Liver (tissue), 9 donors: Measurements from ENCODE around the gene YTHDC1. TPM values are rescaled to one million over a fixed set of nuclear protein-coding genes. Genes with fewer than 3 reads are reported as not detected.

Source experiments
- DNase-seq: peaks from one replicate; pipeline ENCODE4 v3.0.0-alpha.2; 2017; ENCODE audit warnings: low spot score
- H3K27ac ChIP-seq, 2 donors: one replicate each; pipeline ENCODE4 v1.7.0; 2013; ENCODE audit warnings: inconsistent platforms in 2 of 2, low read length in 2 of 2, control low read depth in 1 of 2, low read depth in 1 of 2, mild to moderate bottlenecking in 1 of 2
- H3K27me3 ChIP-seq, 4 donors: one replicate each; pipeline versions ENCODE4 v1.6.1 to v1.7.0; 2013; ENCODE audit warnings: low read length in 3 of 4, inconsistent platforms in 1 of 4, mild to moderate bottlenecking in 1 of 4, moderate library complexity in 1 of 4; ENCODE audit not compliant: control insufficient read depth in 4 of 4, insufficient read depth in 4 of 4
- H3K36me3 ChIP-seq, 4 donors: one replicate each; pipeline versions ENCODE4 v1.6.1 to v1.7.0; 2013; ENCODE audit warnings: low read length in 3 of 4, mild to moderate bottlenecking in 3 of 4, low read depth in 1 of 4, moderate library complexity in 1 of 4; ENCODE audit not compliant: control insufficient read depth in 4 of 4, insufficient read depth in 3 of 4
- H3K4me1 ChIP-seq, 4 donors: one replicate each; pipeline versions ENCODE4 v1.6.1 to v1.7.0; 2013; ENCODE audit warnings: low read length in 3 of 4, mild to moderate bottlenecking in 3 of 4, moderate library complexity in 1 of 4; ENCODE audit not compliant: control insufficient read depth in 4 of 4, insufficient read depth in 4 of 4
- H3K4me3 ChIP-seq, 3 donors: one replicate each; pipeline versions ENCODE4 v1.6.1 to v1.7.0; 2013; ENCODE audit warnings: low read length in 3 of 3, control low read depth in 1 of 3, low read depth in 1 of 3, mild to moderate bottlenecking in 1 of 3
- H3K9ac ChIP-seq, 2 donors: one replicate each; pipeline ENCODE4 v1.7.0; 2013; ENCODE audit warnings: low read length in 2 of 2, mild to moderate bottlenecking in 2 of 2, moderate library complexity in 2 of 2, control low read depth in 1 of 2, low read depth in 1 of 2
- H3K9me3 ChIP-seq, 4 donors: one replicate each; pipeline versions ENCODE4 v1.6.1 to v1.7.0; 2013; ENCODE audit warnings: low read length in 3 of 4; ENCODE audit not compliant: control insufficient read depth in 4 of 4
- CTCF ChIP-seq: fragments of 150-350 bp; IDR thresholded peaks from 2 replicates; pipeline ENCODE4 v1.5.1; 2017; ENCODE audit warnings: improper control_type of control experiment, low read depth, low read length; ENCODE audit not compliant: missing input control
- EGR1 ChIP-seq, 2 donors: IDR thresholded peaks; 2 replicates each; pipeline ENCODE4 v1.6.1; 2016 to 2018; ENCODE audit warnings: antibody characterized with exemption in 2 of 2, low read depth in 2 of 2
- FOXA2 ChIP-seq: IDR thresholded peaks from 2 replicates; pipeline ENCODE4 v1.6.1; 2016; ENCODE audit warnings: antibody characterized with exemption
- HNF4A ChIP-seq, 2 donors: conservative IDR thresholded peaks; 2 replicates each; pipeline ENCODE4 v1.6.1; 2016; ENCODE audit warnings: antibody characterized with exemption in 2 of 2, mild to moderate bottlenecking in 2 of 2
- JUND ChIP-seq, 2 donors: IDR thresholded peaks; 2 replicates each; pipeline ENCODE4 v1.6.1; 2016; ENCODE audit warnings: antibody characterized with exemption in 2 of 2
- MAX ChIP-seq: IDR thresholded peaks from 2 replicates; pipeline ENCODE4 v1.6.1; 2016; ENCODE audit warnings: antibody characterized with exemption
- NR2F2 ChIP-seq: IDR thresholded peaks from 2 replicates; pipeline ENCODE4 v1.6.1; 2016; ENCODE audit warnings: antibody characterized with exemption
- RAD21 ChIP-seq, 2 donors: IDR thresholded peaks; 2 replicates each; pipeline ENCODE4 v1.6.1; 2016; ENCODE audit warnings: antibody characterized with exemption in 2 of 2, mild to moderate bottlenecking in 2 of 2
- RXRA ChIP-seq, 2 donors: IDR thresholded peaks; 2 replicates each; pipeline ENCODE4 v1.6.1; 2017 to 2018; ENCODE audit warnings: antibody characterized with exemption in 2 of 2, mild to moderate bottlenecking in 1 of 2
- YY1 ChIP-seq: IDR thresholded peaks from 2 replicates; pipeline ENCODE4 v1.6.1; 2016; ENCODE audit warnings: antibody characterized with exemption, mild to moderate bottlenecking
- WGBS: extraction: QIAGEN DNeasy Blood & Tissue Kit; methylation state at CpG from one replicate; pipeline ENCODE4 v1.1.7; 2013; 5-methylcytosine and 5-hydroxymethylcytosine counted together
- polyA plus RNA-seq, 2 donors: library from polyadenylated mRNA; stranded (reverse) in 1 of 2; unstranded in 1 of 2; fragments of 200-250 nt in 1 of 2; fragments of >200 nt in 1 of 2; fragmentation: Nextera tagmentation in 1 of 2; extraction: Ambion mirVana in 1 of 2; gene quantifications; one replicate each; pipeline versions ENCODE4 v1.2.1 to v1.2.3, GENCODE V29; 2013 to 2015
- total RNA-seq, 2 donors: library from RNA; depleted of rRNA; stranded (reverse); fragments of >200 nt; gene quantifications; one replicate each; pipeline ENCODE4 v1.2.3, GENCODE V29; 2014
- TF ChIP-seq, protein P1 (sequence below): IDR thresholded peaks from 2 replicates; pipeline ENCODE4 v1.6.1; 2016; ENCODE audit warnings: antibody characterized with exemption
- TF ChIP-seq, protein P2 (sequence below): IDR thresholded peaks from 2 replicates; pipeline ENCODE4 v1.6.1; 2016; ENCODE audit warnings: antibody characterized with exemption
- donor health status: healthy.
- donor health status: healthy.
- donor health status: healthy.
- donor health status: healthy.
- donor health status: healthy.

The YTHDC1 gene
- total and polyA plus RNA-seq, 4 donors: 15.5 to 30.3 (median 22.9) TPM

DNA sequence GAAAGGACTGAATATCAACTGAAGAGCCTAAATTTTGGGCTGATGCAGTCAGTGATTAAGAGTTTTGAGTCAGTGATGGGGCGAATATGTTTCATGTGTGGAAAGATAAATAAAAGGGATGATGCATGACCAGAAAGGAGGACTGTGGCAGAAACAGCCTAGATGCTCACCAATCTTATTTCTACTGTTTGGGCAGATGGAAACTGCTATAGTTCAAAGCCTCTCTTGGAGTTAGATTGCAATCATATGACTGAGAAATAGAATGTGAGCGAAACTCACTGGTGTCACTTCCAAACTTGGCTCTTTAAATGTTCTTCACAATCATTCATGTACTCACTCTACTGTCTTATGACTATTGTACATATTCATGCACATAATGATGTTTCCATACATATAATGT lies 35.4 kb upstream of the YTHDC1 start (continued):
- TF ChIP-seq, protein P1, sequence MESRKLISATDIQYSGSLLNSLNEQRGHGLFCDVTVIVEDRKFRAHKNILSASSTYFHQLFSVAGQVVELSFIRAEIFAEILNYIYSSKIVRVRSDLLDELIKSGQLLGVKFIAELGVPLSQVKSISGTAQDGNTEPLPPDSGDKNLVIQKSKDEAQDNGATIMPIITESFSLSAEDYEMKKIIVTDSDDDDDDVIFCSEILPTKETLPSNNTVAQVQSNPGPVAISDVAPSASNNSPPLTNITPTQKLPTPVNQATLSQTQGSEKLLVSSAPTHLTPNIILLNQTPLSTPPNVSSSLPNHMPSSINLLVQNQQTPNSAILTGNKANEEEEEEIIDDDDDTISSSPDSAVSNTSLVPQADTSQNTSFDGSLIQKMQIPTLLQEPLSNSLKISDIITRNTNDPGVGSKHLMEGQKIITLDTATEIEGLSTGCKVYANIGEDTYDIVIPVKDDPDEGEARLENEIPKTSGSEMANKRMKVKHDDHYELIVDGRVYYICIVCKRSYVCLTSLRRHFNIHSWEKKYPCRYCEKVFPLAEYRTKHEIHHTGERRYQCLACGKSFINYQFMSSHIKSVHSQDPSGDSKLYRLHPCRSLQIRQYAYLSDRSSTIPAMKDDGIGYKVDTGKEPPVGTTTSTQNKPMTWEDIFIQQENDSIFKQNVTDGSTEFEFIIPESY: no peak
- TF ChIP-seq FOXA2 (no peak), EGR1 (IDR thresholded peaks at IDR 0.05; ENCODE audit: low read depth in 2 of 2) (no peak), YY1 (no peak)
- TF ChIP-seq, protein P2, sequence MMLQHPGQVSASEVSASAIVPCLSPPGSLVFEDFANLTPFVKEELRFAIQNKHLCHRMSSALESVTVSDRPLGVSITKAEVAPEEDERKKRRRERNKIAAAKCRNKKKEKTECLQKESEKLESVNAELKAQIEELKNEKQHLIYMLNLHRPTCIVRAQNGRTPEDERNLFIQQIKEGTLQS: no peak

GRCh38 chr4:68383115-68383514 lies 33.2 kb upstream of the YTHDC1 start:
- DNase-seq: no peak
- TF ChIP-seq NR2F2 (no peak), HNF4A (conservative IDR thresholded peaks at IDR 0.05) (no peak), FOXA2 (no peak), CTCF (no peak)
- no peak overlapping the region for H3K4me3 ChIP-seq
- 52% methylated on average over 3 of the region's 3 CpGs for whole genome bisulfite sequencing
- H3K36me3 ChIP-seq: no peaks in the 10 kb centered on the region
- no peak overlapping the region for H3K9ac ChIP-seq
- H3K27me3 ChIP-seq: no peaks in the 10 kb centered on the region
- no peaks in the 10 kb centered on the region for H3K4me1 ChIP-seq
- no peaks in the 10 kb centered on the region for H3K9me3 ChIP-seq
- H3K27ac ChIP-seq: no peak overlapping the region

DNA sequence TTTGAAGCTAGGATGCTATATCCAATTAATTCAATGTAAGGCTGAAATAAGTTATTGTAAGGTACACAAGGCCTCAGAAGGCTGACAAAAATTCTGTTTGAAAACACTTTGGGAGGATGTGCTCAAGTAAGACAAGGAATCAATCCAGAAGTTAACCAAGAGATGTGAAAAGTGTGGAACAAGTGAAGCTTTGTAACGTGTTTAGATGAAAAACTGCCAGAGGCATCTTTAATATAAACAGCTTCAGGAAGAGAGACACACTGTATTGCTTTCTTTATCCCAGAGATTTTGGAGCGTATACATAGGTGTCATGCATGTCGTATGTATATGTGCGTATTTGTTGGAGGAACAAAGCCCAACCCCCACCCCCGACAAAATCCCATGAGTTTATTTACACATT lies 28.3 kb upstream of the YTHDC1 start:
- WGBS: 85% methylated on average over 5 of the region's 5 CpGs
- no peaks in the 10 kb centered on the region for H3K36me3 ChIP-seq
- no peak for TF ChIP-seq NR2F2
- TF ChIP-seq MAX: no peak
- no peak overlapping the region for H3K4me3 ChIP-seq
- no peak for DNase-seq
- H3K9ac ChIP-seq: no peak overlapping the region
- H3K27me3 ChIP-seq: no peaks in the 10 kb centered on the region
- no peak overlapping the region for H3K27ac ChIP-seq
- H3K4me1 ChIP-seq: peaks cover 0 to 9% (median 3%) of the 10 kb centered on the region in 4 donors
- no peaks in the 10 kb centered on the region for H3K9me3 ChIP-seq

DNA sequence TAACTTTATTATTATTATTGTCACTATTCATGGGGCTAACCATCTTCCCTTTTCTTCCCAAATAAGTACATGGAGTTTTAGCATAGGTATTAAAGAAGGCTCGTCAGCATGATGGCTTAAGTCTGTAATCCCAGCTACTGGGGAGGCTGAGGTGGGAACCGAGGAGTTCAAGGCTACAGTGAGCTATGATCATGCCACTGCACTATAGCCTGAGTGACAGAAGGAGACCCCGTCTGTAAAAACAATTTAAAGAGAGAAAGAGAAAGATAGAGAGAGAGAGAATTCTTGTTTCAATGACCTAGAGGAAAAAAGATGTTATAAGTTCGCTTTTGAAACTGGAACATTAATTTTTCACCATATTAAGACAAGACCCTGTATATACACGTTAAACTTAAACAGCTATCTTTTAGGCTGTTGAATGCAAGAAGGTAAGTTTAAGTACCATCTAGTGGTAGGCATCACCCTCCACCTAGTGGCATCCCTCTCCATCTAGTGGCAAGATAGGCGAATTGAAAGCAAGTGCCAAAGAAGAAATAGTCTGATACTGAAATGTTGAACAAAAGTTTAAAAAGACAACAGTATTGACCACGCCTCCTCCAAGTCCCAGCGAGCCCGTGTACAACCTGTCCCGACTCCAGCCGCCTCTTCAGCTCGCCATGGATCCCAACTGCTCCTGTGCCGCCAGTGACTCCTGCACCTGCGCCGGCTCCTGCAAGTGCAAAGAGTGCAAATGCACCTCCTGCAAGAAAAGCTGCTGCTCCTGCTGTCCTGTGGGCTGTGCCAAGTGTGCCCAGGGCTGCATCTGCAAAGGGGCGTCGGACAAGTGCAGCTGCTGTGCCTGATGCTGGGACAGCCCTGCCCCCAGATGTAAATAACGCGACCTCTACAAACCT lies 26.0 kb upstream of the YTHDC1 start:
- peak in 1 of 2 donors; percentile 17 for TF ChIP-seq RXRA (IDR thresholded peaks at IDR 0.05)
- TF ChIP-seq JUND (IDR thresholded peaks at IDR 0.05): no peak
- TF ChIP-seq MAX: no peak
- peak in 1 of 2 donors; percentile 38 for TF ChIP-seq HNF4A (conservative IDR thresholded peaks at IDR 0.05)
- TF ChIP-seq RAD21 (IDR thresholded peaks at IDR 0.05): peak; percentile 92 to 94
- TF ChIP-seq CTCF: peak; percentile 93
- H3K9me3 ChIP-seq: no peaks in the 10 kb centered on the region
- DNase-seq: no peak
- 13% methylated on average over 19 of the region's 19 CpGs for WGBS
- no peak overlapping the region for H3K27ac ChIP-seq
- H3K4me3 ChIP-seq: peak overlapping the region in 2 of 3 donors; percentile 12 to 26
- H3K4me1 ChIP-seq: peaks cover 0 to 9% (median 3%) of the 10 kb centered on the region in 4 donors
- no peaks in the 10 kb centered on the region for H3K36me3 ChIP-seq
- no peaks in the 10 kb centered on the region for H3K27me3 ChIP-seq
- H3K9ac ChIP-seq: no peak overlapping the region
